Thyroid gland (tissue), 4 donors: ENCODE measurements around the gene NSMCE1. TPM values are rescaled to one million over a fixed set of nuclear protein-coding genes. Genes with fewer than 3 reads are reported as not detected.

Source experiments
- DNase-seq, 2 donors: peaks; one replicate each; pipeline ENCODE4 v3.0.0-alpha.2; 2019
- H3K27ac ChIP-seq, 3 donors: fragments of 200-600 bp; sonication (generic); 1 replicate in 2 of 3; 2 replicates in 1 of 3; pipeline ENCODE4 v1.5.1; 2016 to 2019; ENCODE audit warnings: mild to moderate bottlenecking in 1 of 3, moderate library complexity in 1 of 3
- H3K27me3 ChIP-seq: fragments of 200-600 bp; sonication (generic); one replicate; pipeline ENCODE4 v1.5.1; 2019
- H3K36me3 ChIP-seq, 2 donors: fragments of 200-600 bp; sonication (generic); one replicate each; pipeline ENCODE4 v1.5.1; 2016 to 2019
- H3K4me1 ChIP-seq, 2 donors: fragments of 200-600 bp; sonication (generic); one replicate each; pipeline ENCODE4 v1.5.1; 2017 to 2019
- H3K4me3 ChIP-seq, 3 donors: fragments of 200-600 bp; sonication (generic); replicated peaks in 1 of 3; 1 replicate in 2 of 3; 2 replicates in 1 of 3; pipeline ENCODE4 v1.5.1; 2016; ENCODE audit warnings: mild to moderate bottlenecking in 1 of 3
- H3K9me3 ChIP-seq: fragments of 200-600 bp; sonication (generic); one replicate; pipeline ENCODE4 v1.5.1; 2017
- POLR2A ChIP-seq, 2 donors: fragments of 450-650 bp; IDR thresholded peaks; one replicate each; pipeline ENCODE4 v1.6.1; 2017; ENCODE audit warnings: antibody characterized with exemption in 2 of 2, mild to moderate bottlenecking in 2 of 2, moderate library complexity in 1 of 2
- WGBS, 2 donors: methylation state at CpG; one replicate each; pipeline ENCODE4 v1.1.5; 2017; 5-methylcytosine and 5-hydroxymethylcytosine counted together
- intact Hi-C: fragments of 100-400 bp; cut with DNase I; formaldehyde crosslinking; loops from one replicate; pipeline ENCODE4 v1.15.1; 2023
- total RNA-seq, 4 donors: library from RNA; depleted of rRNA; stranded (reverse); fragments of >200 nt; gene quantifications; one replicate each; pipeline ENCODE4 v1.2.3, GENCODE V29; 2016
- TF ChIP-seq, protein P1 (sequence below), 6 experiments: fragments of 200-600 bp in 3 of 6; fragments of 450-650 bp in 3 of 6; sonication (generic) in 3 of 6; IDR thresholded peaks; one replicate each; pipeline ENCODE4 v1.5.1; 2016 to 2019; ENCODE audit warnings: antibody characterized with exemption in 6 of 6, mild to moderate bottlenecking in 2 of 6, inconsistent platforms in 1 of 6, moderate library complexity in 1 of 6

Gene NSMCE1
- total RNA-seq, 4 donors from 2014 or later, result 40.5 to 52.6 (median 48.8) TPM

DNA sequence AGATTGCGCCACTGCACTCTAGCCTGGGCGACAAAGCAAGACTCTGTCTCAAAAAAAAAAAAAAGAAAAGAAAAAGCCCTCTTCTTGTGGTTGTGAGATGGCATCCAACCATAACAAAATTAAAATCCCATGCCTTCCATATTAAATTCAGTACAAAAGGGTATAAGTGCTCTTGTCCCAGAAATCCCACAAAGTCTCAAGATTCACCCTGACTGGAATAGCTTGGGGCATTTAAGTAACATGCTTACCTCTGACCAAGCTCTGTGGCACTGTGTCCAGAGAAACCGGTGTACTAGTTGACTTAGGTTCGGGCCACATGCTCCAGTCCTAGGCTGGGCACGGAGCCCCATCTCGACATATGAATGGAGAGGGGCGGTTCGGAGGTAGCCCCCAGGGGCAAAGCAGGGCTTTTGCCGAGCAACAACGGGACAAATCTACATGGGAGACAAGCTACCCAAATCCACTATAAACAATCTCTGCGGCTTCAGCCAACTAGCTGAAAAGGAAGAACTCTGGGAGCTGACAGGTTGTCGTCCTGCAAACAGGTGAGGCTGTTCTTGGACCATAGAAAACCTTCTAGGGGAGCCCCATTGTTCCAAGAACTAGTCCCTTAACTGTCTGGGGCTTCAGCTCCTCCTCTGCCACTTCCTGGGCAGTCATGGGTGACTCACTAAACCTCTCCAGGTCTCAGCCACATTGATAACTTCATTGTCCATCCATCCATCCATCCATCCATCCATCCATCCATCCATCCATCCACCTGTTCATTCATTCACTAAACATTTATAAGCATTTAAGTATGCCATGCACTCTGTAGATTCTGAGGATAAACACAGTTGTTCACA lies 34.9 kb upstream of the NSMCE1 start:
- intact Hi-C loops, result no loop called here
- no peak overlapping the region for H3K27ac ChIP-seq
- no peaks in the 10 kb centered on the region for H3K9me3 ChIP-seq
- no peak overlapping the region for H3K4me3 ChIP-seq
- DNase-seq, result no peak
- TF ChIP-seq, protein P1, sequence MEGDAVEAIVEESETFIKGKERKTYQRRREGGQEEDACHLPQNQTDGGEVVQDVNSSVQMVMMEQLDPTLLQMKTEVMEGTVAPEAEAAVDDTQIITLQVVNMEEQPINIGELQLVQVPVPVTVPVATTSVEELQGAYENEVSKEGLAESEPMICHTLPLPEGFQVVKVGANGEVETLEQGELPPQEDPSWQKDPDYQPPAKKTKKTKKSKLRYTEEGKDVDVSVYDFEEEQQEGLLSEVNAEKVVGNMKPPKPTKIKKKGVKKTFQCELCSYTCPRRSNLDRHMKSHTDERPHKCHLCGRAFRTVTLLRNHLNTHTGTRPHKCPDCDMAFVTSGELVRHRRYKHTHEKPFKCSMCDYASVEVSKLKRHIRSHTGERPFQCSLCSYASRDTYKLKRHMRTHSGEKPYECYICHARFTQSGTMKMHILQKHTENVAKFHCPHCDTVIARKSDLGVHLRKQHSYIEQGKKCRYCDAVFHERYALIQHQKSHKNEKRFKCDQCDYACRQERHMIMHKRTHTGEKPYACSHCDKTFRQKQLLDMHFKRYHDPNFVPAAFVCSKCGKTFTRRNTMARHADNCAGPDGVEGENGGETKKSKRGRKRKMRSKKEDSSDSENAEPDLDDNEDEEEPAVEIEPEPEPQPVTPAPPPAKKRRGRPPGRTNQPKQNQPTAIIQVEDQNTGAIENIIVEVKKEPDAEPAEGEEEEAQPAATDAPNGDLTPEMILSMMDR (IDR thresholded peaks at IDR 0.05), result no peak
- TF ChIP-seq POLR2A (IDR thresholded peaks at IDR 0.05), result no peak
- 75 to 83% methylated on average over 12 of the region's 12 CpGs for WGBS, 2 donors
- no peaks in the 10 kb centered on the region for H3K27me3 ChIP-seq
- no peaks in the 10 kb centered on the region for H3K36me3 ChIP-seq
- no peaks in the 10 kb centered on the region for H3K4me1 ChIP-seq

DNA sequence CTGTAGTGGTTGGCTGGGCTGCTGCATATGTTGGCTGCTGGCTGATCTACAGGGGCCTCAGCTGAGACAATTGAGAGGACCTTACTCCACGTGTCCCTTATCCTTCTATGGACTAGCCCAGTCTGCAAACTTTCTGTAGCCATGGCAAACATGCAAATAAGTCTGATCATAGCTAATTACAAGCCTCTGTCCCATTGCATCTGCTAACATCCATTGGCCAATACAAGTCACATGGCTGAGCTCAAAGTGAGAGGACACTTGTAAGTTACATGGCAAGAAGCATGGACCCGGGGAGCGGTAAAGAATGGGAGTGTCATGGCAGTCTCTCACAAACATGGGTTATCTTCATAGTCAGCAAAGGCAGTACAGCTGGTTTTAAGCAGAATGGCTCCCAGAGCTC lies 33.6 kb upstream of the NSMCE1 start:
- TF ChIP-seq, protein P1 (IDR thresholded peaks at IDR 0.05), result no peak
- no peak for TF ChIP-seq POLR2A (IDR thresholded peaks at IDR 0.05)
- Histone ChIP-seq H3K36me3 (no peaks in the 10 kb centered on the region), H3K27me3 (no peaks in the 10 kb centered on the region), H3K4me1 (no peaks in the 10 kb centered on the region), H3K27ac (no peak overlapping the region), H3K4me3 (no peak overlapping the region), H3K9me3 (no peaks in the 10 kb centered on the region)
- intact Hi-C loops, result no loop called here
- no peak for DNase-seq
- 81 to 91% methylated on average over 3 of the region's 3 CpGs for WGBS, 2 donors

DNA sequence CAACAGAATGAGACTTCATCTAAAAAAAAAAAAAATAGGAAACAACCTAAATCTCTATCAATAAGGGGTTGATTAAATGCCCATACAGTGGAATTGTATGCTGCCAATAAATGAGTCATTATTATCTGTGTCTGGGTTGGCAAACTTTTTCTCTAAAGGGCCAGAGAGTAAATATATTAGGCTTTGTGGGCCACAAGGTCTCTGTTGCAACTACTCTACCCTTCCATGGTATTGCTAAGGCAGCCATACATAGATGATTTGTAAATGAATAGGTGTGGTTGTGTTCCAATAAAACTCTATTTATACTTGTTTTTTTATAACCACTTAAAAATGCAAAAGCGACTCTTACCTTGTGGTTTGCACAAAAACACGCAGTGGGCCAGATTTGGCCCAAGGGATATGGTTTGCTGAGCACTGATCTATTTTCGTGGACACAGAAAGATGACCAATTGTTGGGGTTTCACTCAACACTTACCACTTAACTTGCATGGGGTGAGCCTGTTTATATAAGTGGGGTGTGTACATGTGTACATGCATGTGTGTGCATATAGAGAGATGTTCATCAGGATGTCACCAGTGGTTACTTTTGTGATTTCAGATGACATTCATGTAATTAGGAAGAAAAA lies 32.8 kb upstream of the NSMCE1 start:
- intact Hi-C loops, result no loop called here
- Histone ChIP-seq H3K36me3 (no peaks in the 10 kb centered on the region), H3K27ac (no peak overlapping the region), H3K9me3 (no peaks in the 10 kb centered on the region), H3K4me3 (no peak overlapping the region), H3K4me1 (no peaks in the 10 kb centered on the region), H3K27me3 (no peaks in the 10 kb centered on the region)
- 91 to 95% methylated on average over 3 of the region's 3 CpGs for WGBS, 2 donors
- no peak for DNase-seq
- TF ChIP-seq, protein P1 (IDR thresholded peaks at IDR 0.05), result no peak
- no peak for TF ChIP-seq POLR2A (IDR thresholded peaks at IDR 0.05)

DNA sequence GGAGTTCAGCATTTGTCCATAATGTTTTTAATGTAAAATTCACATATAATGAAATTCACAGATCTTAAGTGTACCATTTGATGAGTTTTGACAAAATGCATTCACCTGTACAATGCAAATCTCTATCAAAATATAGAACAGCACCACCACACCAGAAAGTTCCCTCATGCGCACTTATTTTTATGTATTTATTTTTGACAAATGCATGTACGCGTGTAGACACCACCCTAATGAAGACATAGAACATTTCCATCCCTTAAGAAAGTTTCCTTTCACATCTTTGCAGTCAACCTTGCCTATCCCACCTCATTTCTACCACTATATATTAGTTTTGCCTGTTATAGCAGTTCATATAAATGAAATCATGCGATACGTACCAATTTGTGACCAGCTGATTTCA lies 29.6 kb upstream of the NSMCE1 start:
- H3K4me1 ChIP-seq, result no peaks in the 10 kb centered on the region
- H3K36me3 ChIP-seq, result no peaks in the 10 kb centered on the region
- WGBS, 2 donors, result 96 to 97% methylated on average over 5 of the region's 5 CpGs
- H3K27ac ChIP-seq, result no peak overlapping the region
- TF ChIP-seq POLR2A (IDR thresholded peaks at IDR 0.05), result no peak
- DNase-seq, result no peak
- intact Hi-C loops, result no loop called here
- no peaks in the 10 kb centered on the region for H3K9me3 ChIP-seq
- no peak overlapping the region for H3K4me3 ChIP-seq
- H3K27me3 ChIP-seq, result no peaks in the 10 kb centered on the region

DNA sequence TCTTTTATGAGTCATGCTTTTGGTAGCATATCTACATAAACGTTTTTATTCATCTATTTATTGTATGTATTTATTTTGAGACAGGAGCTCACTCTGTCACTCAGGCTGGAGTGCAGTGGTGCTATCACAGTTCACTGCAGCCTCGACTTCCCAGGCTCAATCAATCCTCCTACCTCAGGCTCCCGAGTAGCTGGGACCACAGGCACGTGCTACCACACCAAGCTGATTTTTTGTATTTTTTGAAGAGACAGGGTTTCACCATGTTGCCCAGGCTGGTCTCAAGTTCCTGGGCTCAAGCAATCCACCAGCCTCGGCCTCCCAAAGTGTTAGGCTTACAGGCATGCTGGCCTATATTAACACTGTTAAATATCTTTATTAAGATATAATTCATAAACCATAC lies 24.8 kb upstream of the NSMCE1 start:
- TF ChIP-seq, protein P1 (IDR thresholded peaks at IDR 0.05), result no peak
- TF ChIP-seq POLR2A (IDR thresholded peaks at IDR 0.05), result no peak
- intact Hi-C loops, result no loop called here
- H3K4me1 ChIP-seq, result no peaks in the 10 kb centered on the region
- DNase-seq, result no peak
- no peak overlapping the region for H3K4me3 ChIP-seq
- H3K27ac ChIP-seq, result no peak overlapping the region
- 69 to 79% methylated on average over 5 of the region's 5 CpGs for WGBS, 2 donors
- no peaks in the 10 kb centered on the region for H3K36me3 ChIP-seq
- H3K9me3 ChIP-seq, result no peaks in the 10 kb centered on the region
- H3K27me3 ChIP-seq, result no peaks in the 10 kb centered on the region
